Adipose tissue (tissue), 3 donors: ENCODE measurements around the gene PHOX2A. TPM values are rescaled to one million over a fixed set of nuclear protein-coding genes. Genes with fewer than 3 reads are reported as not detected.
"Not testable (repeated sequence)": the region's sequence is repeated elsewhere in the genome, so short reads cannot be mapped to it uniquely, and the experiment has no call there.

Source experiments
- H3K27ac ChIP-seq: one replicate; pipeline ENCODE4 v1.5.1; 2013; ENCODE audit warnings: low read depth, low read length
- WGBS, 3 donors: extraction: QIAGEN DNeasy Blood & Tissue Kit; methylation state at CpG; one replicate each; pipeline ENCODE4 v1.1.7; 2013; 5-methylcytosine and 5-hydroxymethylcytosine counted together
- polyA plus RNA-seq, 3 donors: library from polyadenylated mRNA; stranded (reverse); fragments of 200-250 nt; gene quantifications; one replicate each; pipeline ENCODE4 v1.2.3, GENCODE V29; 2013
- donor health status: healthy with polysubstance abuse.
- donor health status: Bipolar disorder and iron deficiency.
- donor health status: healthy.

The PHOX2A gene
- polyA plus RNA-seq, result under 1 TPM in 1 of 3 donors, not detected in 2; 0.08 TPM

- WGBS, 3 donors, result 1 to 3% (median 2%) methylated on average over 25 to 37 of the region's 37 CpGs
- H3K27ac ChIP-seq, result no peak within 1 kb of the TSS
Observed at GRCh38 chr11:72244060-72244360, at the start of gene PHOX2A. TSS of gene PHOX2A (minus strand) at chr11:72244176. CDS start at chr11:72244004, 172 bp downstream.

- H3K27ac ChIP-seq, result no peak overlapping the region
- WGBS, 3 donors, result 91 to 96% (median 96%) methylated on average over 14 of the region's 14 CpGs
Observed at GRCh38 chr11:72293391-72293790, 49.4 kb upstream of the PHOX2A start.

GRCh38 chr11:72292106-72292785 lies 48.3 kb upstream of the PHOX2A start:
- WGBS, 3 donors, result 70 to 80% (median 76%) methylated on average over 8 of the region's 8 CpGs
- no peak overlapping the region for H3K27ac ChIP-seq

GRCh38 chr11:72290741-72291140 lies 46.8 kb upstream of the PHOX2A start:
- WGBS, 3 donors, result 58 to 73% (median 72%) methylated on average over 6 of the region's 6 CpGs
- not testable (repeated sequence) for H3K27ac ChIP-seq

- H3K27ac ChIP-seq, result no peak overlapping the region
- 91 to 95% (median 93%) methylated on average over 2 of the region's 2 CpGs for WGBS, 3 donors
Observed at GRCh38 chr11:72287293-72287692, 43.3 kb upstream of the PHOX2A start.

GRCh38 chr11:72283947-72284346 lies 40.0 kb upstream of the PHOX2A start:
- WGBS, 3 donors, result 66 to 70% (median 69%) methylated on average over 2 of the region's 2 CpGs
- no peak overlapping the region for H3K27ac ChIP-seq

GRCh38 chr11:72280726-72281315 lies 36.8 kb upstream of the PHOX2A start:
- 92 to 96% (median 96%) methylated on average over 24 of the region's 24 CpGs for WGBS, 3 donors
- H3K27ac ChIP-seq, result no peak overlapping the region

- H3K27ac ChIP-seq, result no peak overlapping the region
- WGBS, 3 donors, result 85 to 91% (median 87%) methylated on average over 12 of the region's 12 CpGs
Observed at GRCh38 chr11:72280037-72280436, 36.1 kb upstream of the PHOX2A start.

GRCh38 chr11:72278905-72279304 lies 34.9 kb upstream of the PHOX2A start:
- no peak overlapping the region for H3K27ac ChIP-seq

GRCh38 chr11:72274435-72274834 lies 30.5 kb upstream of the PHOX2A start:
- H3K27ac ChIP-seq, result no peak overlapping the region
- 55 to 85% (median 56%) methylated on average over 6 of the region's 6 CpGs for WGBS, 3 donors

GRCh38 chr11:72271980-72272379 lies 28.0 kb upstream of the PHOX2A start:
- H3K27ac ChIP-seq, result no peak overlapping the region
- 66 to 88% (median 84%) methylated on average over 1 of the region's 1 CpG for WGBS, 3 donors

GRCh38 chr11:72267956-72268617 lies 24.1 kb upstream of the PHOX2A start:
- 80 to 87% (median 81%) methylated on average over 2 of the region's 2 CpGs for WGBS, 3 donors
- no peak overlapping the region for H3K27ac ChIP-seq

- WGBS, 3 donors, result 79 to 83% (median 81%) methylated on average over 5 of the region's 5 CpGs
- not testable (repeated sequence) for H3K27ac ChIP-seq
Observed at GRCh38 chr11:72266960-72267359, 23.0 kb upstream of the PHOX2A start.

GRCh38 chr11:72265951-72266350 lies 22.0 kb upstream of the PHOX2A start:
- H3K27ac ChIP-seq, result no peak overlapping the region

GRCh38 chr11:72263361-72263760 lies 19.4 kb upstream of the PHOX2A start:
- WGBS, 3 donors, result 45 to 65% (median 51%) methylated on average over 4 of the region's 4 CpGs
- H3K27ac ChIP-seq, result no peak overlapping the region

- WGBS, 3 donors, result 57 to 72% (median 67%) methylated on average over 5 of the region's 5 CpGs
- H3K27ac ChIP-seq, result no peak overlapping the region
Observed at GRCh38 chr11:72260574-72260973, 16.6 kb upstream of the PHOX2A start.

GRCh38 chr11:72259490-72259889 lies 15.5 kb upstream of the PHOX2A start:
- WGBS, 3 donors, result 74 to 94% (median 86%) methylated on average over 2 of the region's 2 CpGs
- no peak overlapping the region for H3K27ac ChIP-seq

- WGBS, 3 donors, result 72 to 88% (median 79%) methylated on average over 2 of the region's 2 CpGs
- H3K27ac ChIP-seq, result no peak overlapping the region
Observed at GRCh38 chr11:72257570-72257969, 13.6 kb upstream of the PHOX2A start.

GRCh38 chr11:72254299-72254993 lies 10.5 kb upstream of the PHOX2A start:
- no peak overlapping the region for H3K27ac ChIP-seq
- 74 to 87% (median 84%) methylated on average over 5 of the region's 5 CpGs for WGBS, 3 donors
